Left cardiac atrium (tissue), 4 donors: ENCODE results near the gene FAM174C. TPM values are rescaled to one million over a fixed set of nuclear protein-coding genes. Genes with fewer than 3 reads are reported as not detected.
"Not testable (repeated sequence)": the region's sequence is repeated elsewhere in the genome, so short reads cannot be mapped to it uniquely, and the experiment has no call there.

Source experiments
- ATAC-seq, 2 donors: fragments of 200-7000 bp; cut with Tn5 transposase; one replicate each; pipeline ENCODE4 v1.9.1; 2020; ENCODE audit warnings: mild to moderate bottlenecking in 2 of 2, moderate library complexity in 2 of 2
- DNase-seq: peaks from one replicate; pipeline ENCODE4 v3.0.0-alpha.2; 2020
- intact Hi-C, 2 donors: fragments of 100-400 bp; cut with DNase I; formaldehyde crosslinking; loops; one replicate each; pipeline versions ENCODE4 v1.14.1 to v1.15.1; 2022 to 2023
- total RNA-seq, 2 donors: library from RNA; stranded (reverse); fragmentation: NEBNext Ultra II Directional; extraction: Animal tissue kit (Norgen Biotek cat#: 25700); gene quantifications; one replicate each; pipeline ENCODE4 v1.2.1, GENCODE V29; 2021
- donor health status: DM: no; HTN: yes; CAD: no.
- donor health status: DM: no; HTN: yes; CAD: no; lungs with severe emphysema.
- donor health status: DM: yes; HTN: yes; CAD: no.
- donor health status: Dilated cardiomyopathy.

Gene FAM174C
- total RNA-seq, 2 donors from 2014 or later, result 19.2 to 21.4 TPM

DNA sequence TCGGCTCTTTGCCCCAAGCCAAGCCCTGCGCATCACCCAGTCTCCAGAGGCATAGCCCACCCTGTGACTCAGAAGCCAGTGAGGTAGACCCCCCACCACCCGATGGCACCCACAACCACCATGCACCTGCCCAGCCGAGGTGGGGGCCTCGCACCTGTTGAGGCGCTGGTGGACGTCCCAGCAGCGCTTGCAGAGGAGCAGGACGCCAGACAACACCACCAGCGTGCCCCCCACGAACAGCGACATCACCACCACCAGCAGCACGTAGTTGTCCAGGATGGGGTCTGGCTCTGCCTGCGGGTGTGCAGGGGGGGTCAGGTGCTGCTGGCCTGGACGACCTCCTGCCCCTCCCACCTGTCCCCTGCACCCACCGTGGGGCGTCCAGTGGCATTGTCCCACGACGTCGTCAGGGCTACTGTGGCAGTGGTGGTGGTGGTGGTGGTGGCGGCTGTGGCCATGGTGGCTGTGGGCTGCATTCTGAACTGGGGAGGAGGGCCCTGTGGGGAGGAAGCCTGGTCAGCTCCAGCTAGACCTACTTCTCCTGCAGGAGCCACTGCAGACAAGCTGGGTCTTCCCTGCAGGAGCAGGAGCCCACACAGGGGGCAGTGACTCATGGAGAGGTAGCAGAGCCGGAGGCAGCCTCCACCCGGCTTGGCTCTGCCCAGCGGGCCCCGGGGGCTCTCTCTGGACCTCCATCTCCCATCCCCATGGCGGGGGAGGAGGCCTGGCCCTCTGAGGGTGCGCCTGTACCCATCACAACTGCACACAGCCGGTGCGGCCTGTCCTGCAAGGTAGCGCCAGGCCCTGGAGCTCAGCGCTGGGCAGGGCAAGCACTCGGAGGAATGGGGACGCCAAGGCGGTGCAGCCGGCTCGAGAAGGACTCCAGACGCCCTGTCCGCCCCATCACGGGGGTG, 39.4 kb upstream of the FAM174C start:
- intact Hi-C loops, result no loop called here
- DNase-seq (no peak), ATAC-seq (no peak)

DNA sequence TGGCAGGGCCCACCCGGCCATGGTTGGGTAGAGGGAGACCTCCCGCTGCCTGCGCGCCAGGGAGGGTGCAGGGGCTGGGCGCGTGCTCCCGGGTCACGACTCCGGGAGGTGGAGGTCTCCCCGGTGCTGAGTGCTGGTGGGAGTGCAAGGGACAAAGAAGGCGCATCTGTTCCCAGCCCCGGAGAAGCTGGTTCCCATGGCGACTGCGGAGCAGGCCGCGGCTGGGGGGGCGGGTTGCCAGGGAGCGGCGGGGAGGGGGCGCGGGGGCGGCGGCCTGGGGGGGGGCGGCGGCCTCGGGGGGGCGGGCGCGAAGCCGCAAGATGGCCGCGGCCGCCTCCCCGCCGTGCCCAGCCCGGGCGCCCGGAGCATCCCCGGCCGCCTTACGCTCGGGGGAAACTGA, 38.8 kb upstream of the FAM174C start:
- ATAC-seq (no peak), DNase-seq (no peak)
- intact Hi-C loops, result no loop called here

DNA sequence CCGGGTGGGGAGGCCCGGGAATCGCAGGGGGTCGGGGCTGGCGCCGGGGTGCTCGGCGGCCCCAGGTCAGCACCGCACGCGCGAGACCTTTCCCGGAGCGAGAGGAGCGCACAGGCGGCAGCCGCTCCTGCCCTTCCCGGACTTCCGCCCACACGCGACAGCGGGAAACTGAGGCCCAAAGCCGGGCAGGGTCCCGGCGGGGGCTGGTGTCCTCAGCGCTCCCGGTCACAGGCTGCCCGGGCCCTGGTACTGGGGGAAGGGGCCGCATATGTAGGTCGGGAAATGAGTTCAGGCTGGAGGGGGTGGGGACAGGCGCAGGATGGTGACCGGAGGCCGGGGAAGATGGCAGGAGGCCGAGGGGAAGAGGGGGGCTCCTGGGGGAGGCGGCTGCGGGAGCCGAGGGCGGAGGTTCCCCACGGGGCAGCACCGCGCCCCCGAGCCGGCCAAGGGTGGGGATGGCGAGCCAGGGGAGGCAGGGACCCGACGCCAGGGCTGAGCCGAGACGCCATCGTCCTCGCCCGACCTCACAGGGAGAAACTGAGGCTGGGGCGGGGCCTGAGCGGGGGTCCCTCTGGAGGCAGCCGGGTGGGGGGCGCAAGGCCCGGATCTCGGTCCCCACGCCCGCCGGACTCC, 38.2 kb upstream of the FAM174C start:
- DNase-seq (peak; percentile 62), ATAC-seq (no peak)
- intact Hi-C loops, result no loop called here

DNA sequence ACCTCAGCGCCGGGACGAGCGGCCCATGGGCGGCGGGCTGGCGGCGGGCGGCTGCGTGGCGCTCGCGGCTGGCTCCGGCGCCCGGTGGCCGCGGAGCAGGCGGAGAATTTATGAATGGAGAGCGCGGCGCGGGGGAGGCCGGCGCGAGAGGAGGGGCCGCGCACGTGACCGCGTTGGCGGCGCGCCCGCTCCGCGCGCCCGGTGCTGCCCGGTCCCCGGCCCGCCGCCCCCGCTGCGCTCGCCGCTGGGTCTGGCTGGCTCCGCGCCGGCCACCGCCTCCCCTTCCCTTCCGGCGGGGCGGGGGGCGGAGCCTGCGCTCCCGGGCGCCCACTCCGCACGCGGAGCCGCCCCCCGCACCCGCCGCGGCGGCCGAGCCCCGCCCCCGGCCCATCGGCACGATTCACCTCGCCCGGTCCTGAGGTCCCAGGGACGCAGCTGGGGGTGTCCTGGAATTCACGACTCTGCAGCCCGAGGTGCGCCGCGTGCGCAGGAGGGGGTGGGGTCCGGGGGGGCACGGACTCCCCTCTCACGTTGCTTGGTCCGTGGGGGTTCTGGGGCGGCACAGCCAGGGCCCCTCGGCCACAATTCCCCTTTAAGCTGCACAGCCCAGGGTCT, 37.5 kb upstream of the FAM174C start, which contains the start of gene CBARP:
Gene CBARP, minus strand, starts transcription at position 252 of the 615 bp plus-strand sequence. CDS start 1,905 bp downstream, outside the sequence.
- peak; percentile 62 for DNase-seq
- intact Hi-C loops, result no loop called here
- peak in 1 of 2 donors; percentile 6 for ATAC-seq

DNA sequence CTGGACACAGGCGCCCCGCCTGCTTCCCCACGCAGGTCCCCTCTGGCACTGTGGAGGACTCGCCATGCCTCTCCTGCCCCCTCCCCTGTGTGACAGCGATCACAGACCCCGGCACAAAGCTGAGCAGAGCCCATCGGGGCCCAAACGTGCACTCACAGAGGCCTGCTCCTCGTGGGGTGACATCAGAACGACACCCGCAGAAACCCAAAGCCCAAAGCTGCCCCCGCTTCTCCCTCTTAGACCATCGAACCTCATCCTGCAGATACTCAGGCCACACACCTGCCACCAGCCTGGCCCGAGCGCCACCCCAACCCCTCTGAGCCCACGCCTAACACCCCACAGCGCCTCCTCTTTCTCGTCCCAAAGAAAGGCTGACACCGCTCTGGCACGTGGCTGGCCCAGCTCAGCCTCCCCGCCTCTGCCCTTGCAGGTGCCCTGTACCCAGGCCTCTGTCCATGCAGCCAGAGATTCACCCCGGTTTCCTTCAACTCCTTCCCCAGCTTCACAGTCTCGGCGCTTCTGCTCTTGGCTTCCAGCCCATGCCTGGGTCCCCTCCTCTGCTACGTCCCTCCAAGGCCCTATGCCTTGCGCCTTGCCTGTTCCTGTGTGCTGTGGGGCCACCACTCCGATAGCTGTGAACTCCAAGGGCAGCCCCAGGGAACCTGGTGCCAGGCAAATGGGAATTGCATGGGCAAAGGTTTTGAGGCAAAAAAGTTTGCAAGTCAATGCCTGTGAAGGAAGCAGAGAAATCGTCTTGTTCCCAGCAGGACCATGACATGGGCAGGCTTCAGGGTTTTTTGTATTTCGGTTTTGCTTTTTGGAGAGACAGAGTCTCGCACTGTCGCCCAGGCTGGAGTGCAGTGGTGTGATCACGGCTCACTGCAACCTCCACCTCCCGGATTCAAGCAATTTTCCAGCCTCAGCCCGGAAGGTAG, 36.7 kb upstream of the FAM174C start:
- DNase-seq (no peak), ATAC-seq (no peak)
- intact Hi-C loops, result no loop called here

DNA sequence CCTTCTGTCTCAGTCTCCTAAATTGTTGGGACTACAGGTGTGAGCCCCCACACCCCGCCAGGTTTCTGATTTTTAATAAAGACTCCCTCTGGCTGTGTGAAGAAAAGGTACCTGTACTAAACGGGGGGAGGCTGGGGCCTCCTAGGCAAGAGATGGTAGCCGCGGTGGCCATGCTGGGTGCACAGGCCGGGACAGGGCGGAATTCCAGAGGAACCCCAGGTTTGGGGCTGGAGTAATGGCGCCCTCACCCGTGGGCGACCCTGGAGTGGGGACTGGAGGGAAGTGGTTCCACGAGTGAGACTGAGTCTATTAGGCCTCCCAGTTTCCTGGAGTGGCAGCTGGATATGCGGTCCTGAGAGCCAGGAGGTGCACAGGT, 35.9 kb upstream of the FAM174C start:
- DNase-seq, result no peak
- ATAC-seq, result no peak
- intact Hi-C loops, result no loop called here

DNA sequence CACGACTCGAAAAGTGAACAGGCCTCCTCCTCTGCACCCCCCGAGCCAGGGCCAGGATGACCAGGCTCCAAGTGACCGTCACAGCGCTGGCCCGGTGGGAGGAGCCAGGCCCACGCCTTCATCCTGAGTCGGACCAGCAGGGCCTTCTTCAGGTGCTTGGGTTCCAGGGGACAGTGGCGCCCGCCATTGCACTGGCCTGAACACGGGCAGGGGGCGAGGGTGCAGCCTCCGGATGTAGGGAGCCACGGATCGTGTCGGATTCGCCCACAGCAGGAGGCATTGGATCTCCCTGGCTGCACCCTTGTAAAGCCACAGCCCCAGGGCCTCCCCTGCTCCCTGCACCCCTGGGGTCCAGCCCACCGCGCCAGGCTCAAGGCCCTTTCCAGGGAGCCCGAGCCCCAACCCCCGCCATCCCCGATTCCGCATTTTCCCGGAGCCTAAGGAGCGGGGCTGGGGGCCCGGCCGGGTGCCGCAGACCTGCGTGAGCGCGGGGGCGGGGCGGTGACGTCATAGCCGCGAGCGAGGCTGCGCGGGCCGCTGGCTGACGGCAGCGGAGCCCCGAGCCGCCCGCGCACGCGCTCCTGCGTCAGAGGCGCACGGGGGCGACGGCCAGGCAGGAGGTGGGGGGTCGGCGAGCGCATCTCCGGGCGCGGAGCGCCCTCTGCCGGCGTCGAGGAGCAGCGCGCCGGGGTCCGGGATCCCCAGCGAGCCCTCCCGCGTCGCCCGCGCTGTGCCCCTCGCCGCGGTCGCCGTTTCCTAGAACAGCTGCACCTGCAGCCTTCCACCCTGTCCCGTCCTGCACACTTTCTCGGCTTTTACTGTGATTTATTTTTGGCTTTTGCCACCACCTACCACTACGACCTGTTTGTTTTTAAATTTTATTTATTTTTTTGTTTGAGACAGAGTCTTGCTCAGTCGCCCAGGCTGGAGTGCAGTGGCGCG, 35.3 kb upstream of the FAM174C start:
- peak; percentile 93 for DNase-seq
- ATAC-seq, result peak; percentile 56 to 62
- intact Hi-C loops, result no loop called here

DNA sequence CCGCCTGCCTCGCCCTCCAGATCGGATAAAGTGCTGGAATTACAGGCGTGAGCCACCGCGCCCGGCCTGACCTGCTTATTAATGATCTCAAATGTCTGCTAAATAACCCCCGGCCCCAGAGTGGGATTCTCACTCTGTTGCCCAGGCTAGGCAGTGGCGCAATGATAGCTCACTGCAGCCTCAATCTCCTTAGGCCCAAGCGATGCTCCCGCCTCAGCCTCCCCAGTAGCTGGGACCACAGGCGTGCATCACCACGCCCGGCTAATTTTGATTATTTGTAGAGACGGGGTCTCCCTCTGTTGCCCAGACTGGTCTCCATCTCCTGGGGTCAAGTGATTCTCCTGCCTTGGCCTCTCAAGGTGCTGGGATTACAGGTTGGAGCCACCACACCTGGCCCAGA, 34.4 kb upstream of the FAM174C start:
- ATAC-seq (no peak), DNase-seq (no peak)
- intact Hi-C loops, result no loop called here

DNA sequence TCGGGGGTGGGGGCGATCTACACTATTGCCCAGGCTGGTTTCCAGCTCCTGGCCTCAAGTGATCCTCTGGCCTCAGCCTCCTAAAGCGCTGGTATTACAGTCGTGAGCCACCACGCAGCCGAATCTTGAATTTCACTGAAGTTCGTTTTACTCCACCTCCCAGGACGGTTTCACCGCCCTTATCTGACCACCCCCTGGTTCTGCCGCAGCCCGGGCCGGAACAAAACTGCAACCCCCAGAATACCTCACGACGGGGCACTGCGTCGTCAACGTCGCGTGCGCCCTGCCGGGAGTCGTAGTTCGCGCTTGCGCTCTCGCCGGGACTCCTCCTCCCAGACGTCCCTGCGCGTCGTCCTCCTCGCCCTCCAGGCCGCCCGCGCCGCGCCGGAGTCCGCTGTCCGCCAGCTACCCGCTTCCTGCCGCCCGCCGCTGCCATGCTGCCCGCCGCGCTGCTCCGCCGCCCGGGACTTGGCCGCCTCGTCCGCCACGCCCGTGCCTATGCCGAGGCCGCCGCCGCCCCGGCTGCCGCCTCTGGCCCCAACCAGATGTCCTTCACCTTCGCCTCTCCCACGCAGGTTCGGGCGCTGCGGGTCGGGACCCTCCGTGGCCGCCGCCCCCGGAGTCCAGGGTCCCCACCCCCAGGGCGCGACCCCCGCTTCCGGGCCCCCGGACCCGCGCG, 33.8 kb upstream of the FAM174C start, which contains the start of gene ATP5F1D:
Gene ATP5F1D, plus strand, starts transcription at position 335 of the 679 bp plus-strand sequence. Its CDS starts 100 bp downstream, at position 435.
- peak; percentile 64 for ATAC-seq
- intact Hi-C loops, result loop anchor here in 1 of 2 donors (2.0 kb wide), 1 partner anchor 25 kb away; no protein-coding TSS in a partner anchor
- peak; percentile 96 for DNase-seq

DNA sequence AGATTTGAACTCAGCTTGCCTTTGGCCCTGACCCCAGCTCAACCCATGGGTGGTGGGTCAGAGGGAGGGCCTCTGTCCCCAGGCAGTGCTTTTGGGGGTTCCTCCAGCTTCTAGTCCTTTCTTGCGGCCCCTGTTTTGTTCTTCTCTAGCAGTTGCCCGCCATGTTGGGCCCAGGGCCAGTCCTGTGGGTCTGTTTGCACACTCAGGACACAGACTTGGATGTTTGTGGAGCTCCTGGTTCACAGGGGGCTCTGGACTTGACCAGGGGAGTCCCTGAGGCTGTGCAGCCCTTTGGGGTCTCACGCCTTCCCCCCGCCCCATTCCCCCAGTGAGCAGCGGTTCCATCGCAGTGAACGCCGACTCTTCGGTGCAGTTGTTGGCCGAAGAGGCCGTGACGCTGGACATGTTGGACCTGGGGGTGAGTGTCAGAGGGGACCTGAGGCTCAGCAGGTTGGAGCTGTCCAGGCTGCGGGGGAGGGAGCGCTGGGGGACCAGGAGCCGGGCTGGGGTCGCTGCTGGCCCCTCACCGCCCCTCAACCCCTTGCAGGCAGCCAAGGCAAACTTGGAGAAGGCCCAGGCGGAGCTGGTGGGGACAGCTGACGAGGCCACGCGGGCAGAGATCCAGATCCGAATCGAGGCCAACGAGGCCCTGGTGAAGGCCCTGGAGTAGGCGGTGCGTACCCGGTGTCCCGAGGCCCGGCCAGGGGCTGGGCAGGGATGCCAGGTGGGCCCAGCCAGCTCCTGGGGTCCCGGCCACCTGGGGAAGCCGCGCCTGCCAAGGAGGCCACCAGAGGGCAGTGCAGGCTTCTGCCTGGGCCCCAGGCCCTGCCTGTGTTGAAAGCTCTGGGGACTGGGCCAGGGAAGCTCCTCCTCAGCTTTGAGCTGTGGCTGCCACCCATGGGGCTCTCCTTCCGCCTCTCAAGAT, 31.3 kb upstream of the FAM174C start:
- DNase-seq, result peak; percentile 93
- intact Hi-C loops, result loop anchor here (1.0 to 2.0 kb wide), 2 partner anchors 23 kb away; no protein-coding TSS in a partner anchor
- ATAC-seq, result peak; percentile 31 to 41

DNA sequence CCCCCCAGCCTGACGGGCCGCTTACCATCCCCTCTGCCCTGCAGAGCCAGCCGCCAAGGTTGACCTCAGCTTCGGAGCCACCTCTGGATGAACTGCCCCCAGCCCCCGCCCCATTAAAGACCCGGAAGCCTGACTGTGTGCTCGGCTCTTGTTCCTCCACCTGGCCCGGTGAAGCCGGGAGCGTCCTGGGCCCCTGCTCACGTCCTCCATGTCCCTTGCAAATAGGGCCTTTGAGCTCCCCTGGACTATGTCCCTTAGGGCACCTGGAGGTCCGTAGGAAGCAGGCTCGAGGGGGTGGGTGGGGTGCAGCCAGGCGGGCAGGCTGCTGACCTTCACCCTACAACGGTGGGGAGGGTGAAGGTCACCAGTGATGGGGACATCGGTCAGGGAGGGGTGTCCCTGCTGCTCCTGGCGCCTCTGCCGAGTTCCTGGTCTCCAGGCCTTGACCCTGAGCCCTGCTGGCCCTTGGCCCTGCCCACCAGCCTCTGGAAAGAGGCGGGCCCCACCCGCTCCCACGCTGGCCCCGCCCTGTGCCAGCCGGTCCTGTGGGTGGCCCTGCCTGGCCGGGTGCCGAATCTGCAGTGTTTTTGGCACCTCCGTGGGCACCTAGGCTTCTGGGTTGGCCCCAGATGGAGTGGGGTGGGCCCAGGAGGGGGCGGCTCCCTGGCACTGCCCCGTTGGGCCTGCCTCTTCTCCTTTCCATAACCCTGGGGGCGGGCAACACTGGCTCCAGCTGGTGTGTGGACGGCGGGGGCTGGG, 30.5 kb upstream of the FAM174C start:
- peak; percentile 13 to 21 for ATAC-seq
- intact Hi-C loops, result loop anchor here in 1 of 2 donors (1.0 kb wide), 1 partner anchor 22 kb away; no protein-coding TSS in a partner anchor
- peak; percentile 85 for DNase-seq

DNA sequence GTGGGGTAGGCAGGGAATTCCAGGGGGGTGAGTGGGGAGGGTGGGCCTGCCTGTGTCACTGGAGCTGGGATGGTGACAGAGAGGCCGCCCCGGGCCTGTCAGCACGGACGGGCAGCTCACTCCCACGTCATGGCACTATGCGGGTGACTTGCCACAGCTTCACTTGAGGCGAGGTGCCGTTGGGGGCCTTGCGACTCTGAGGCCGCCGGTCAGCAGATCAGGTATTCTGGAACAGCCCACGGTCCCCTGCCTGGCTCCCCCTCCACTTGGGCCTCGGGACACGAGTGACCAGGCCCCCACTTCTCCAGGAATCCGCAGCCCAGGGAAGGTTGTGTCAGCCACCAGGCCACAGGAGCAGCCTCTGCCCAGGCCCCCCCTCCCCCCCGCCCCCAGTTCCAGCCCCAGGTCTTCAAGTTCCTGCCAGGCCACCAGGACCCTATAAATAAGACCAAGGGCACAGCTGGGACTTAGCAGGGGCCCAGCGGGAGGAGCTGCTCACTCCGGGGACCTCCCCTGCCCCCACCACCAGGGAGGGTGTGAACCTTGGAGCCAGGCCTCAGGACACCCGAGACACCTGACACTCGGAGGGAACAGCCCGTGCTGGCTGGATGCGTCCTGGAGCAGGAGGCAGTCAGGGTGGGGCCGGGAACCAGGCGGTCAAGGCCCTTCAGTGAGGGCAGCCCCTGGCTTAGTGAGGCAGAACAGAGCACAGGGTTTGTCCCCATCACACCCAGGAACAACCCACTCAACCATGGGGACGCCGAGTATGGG, 29.7 kb upstream of the FAM174C start:
- DNase-seq (peak; percentile 84), ATAC-seq (peak; percentile 4)
- intact Hi-C loops, result no loop called here

DNA sequence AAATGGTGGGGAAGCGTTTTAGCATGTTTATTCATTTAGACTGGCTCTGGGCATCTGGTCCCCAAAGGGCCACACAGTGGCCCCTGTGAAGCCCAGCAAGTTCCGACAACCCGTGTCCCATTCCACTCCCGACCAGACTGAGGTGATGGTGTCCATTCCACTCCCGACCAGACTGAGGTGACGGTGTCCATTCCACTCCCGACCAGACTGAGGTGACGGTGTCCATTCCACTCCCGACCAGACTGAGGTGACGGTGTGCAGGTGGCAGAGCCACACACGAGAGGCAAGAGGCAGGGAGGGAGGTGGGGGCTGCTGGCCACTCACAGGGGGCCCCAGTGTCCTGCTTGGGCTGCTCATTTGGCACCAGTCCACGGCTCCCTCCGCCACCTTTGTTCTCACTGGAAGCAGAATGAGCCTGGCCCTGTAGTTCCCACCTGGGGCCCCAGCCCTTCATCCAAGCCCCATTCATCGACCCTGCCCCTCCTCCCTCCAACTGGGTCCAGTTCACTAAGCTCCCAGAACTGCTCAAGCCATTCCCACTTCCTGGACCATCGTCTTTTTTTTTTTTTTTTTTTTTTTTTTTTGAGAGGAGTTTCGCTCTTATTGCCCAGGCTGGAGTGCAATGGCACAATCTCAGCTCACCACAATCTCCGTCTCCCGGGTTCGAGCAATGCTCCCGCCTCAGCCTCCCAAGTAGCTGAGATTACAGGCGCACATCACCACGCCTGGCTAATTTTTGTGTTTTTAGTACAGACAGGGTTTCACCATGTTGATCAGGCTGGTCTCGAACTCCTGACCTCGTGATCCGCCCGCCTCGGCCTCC, 28.9 kb upstream of the FAM174C start:
- peak; percentile 51 for DNase-seq
- intact Hi-C loops, ATAC-seq: not testable (repeated sequence)

DNA sequence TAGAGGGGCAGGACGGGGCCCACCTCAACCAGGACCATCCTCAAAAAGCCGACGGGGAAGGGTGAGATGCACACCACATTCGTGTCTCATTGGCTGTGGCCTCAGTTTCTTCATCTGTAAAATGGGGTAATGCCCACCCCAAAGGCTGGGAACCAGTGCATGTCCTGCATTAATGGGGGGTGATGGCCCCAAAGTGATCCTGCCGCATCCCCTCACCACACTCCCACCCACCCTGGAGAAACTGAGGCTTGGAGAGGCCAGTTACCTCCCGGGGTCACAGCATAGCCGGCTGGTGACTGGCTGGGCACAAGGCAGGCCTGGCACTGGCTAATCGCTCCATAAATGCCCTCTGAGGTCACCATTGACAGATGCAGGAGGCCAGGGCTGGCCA, 27.6 kb upstream of the FAM174C start:
- intact Hi-C loops, result no loop called here
- DNase-seq (no peak), ATAC-seq (no peak)
